ENCODE results near the gene TMEM121B. TPM values are rescaled to one million over a fixed set of nuclear protein-coding genes. Genes with fewer than 3 reads are reported as not detected.

TMEM121B gene
- polyA plus RNA-seq, 1 donor = 1.0 TPM

DNA sequence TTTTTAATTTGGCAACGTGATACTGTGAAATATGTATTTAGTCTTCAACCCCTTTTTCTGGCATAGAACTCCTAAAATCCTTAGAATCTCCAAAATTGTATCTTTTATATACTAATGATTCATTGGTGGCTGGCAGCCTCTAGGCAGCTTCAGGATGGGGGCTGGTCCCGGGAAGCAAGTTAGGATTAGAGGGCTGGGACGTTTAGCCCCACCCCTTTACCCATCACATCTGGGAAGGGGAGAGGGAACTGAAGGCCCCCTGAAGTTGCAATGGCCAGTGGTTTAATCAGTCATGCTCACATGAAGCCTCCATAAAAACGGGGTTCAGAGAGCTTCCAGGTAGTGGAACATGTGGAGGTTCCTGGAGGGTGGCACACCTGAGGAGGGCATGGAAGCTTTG, 29.3 kb downstream of the TMEM121B start:
- no peak for DNase-seq

DNA sequence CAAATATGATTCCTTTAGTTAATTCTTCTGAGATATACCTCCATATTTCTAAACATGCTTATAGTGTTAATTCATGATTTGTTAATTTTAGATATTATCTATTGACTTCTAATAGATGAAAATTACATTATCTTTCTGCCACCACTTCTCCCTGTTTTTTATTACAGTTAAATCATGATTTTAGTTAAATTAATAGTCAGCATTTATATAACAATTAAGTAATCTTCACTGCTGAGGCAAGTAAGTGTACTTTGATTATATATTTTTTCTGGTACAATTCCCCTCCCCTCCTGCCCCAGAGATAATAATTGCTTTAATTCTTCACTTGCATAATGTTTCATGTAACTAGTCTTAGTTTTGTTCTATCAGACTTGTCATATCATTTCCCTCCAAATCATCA, 30.6 kb downstream of the TMEM121B start:
- DNase-seq = no peak

DNA sequence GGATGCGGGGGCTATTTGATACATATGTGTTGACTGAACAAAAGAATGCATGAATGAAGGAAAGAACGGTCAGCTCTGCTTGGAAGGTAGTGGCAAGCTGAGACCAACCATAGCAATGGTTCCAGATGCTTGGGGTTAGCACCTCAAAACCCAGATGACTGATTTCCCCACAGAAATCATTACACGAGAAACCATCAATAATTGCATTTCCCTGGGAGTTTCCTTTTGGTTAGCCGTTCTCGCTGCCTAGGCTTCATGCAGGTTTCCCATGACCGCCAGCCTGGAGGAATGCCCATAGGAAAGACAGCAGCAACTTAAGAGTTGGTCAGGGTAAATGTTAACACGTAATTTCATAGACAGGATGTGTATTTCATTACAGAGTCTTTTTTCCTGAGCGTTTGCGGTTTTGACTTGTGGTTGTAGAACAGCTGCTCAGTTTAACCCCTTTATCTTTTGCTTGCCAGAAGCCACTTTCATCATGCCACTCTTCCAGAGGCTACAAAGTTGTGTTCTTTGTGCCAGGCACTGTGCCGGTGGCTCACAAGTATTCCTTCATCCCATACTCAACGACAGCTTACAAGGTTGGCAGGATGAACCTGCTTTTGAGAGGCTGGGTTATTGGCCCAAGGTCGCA, 33.5 kb downstream of the TMEM121B start:
- DNase-seq = no peak

DNA sequence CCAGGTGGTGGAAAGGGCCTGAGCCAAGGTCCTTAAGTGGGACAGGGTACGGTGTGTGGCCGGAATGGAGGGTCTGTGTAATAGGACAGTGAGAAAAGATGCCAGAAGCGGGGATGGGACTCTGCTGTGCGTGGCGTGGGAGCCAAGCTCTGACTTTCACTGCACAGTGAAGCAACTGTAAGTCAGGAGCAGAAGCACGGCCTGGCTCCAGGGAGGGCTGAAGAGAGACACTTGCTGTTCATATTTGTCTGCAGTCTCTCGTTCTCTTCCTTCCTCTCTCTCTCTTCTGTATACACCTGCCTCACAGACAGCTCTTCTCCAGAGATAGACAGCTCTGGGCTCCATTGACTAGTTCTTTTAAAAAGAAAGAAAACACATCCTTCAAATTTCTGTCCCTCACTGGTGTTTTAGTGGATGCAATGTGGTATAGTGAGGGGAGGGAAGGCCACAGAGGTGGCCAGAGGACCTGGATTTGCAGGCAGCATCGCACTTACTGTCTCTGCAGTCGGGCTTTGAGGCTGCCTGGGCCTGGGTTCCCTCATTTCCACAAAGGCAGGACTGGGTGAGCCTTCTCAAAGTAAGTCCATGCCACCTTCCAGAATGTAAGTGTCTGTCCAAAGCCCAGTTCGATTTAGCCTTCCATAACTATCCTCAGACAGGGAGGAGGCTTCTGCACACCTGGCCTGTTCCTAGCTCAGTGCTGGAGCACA, 34.2 kb downstream of the TMEM121B start:
- no peak for DNase-seq

DNA sequence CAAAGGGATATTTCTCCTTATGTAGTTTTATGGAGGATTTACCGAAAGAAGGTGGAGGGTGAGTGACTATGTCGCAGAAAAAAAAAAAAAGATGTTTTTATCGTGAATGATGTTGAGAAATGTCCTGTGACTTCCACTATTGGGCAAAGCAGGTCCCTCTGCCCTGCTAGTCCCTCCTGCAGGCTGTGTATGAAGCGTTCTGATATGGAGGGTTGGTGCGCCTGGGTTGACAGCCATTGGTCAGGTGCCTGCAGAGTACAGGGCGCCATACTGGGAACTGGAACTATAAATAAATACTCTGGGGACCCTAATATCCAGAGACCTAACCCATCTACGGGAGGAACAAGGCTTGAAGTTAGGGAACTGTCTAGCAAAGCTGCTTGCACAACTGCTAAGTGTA, 34.9 kb downstream of the TMEM121B start:
- DNase-seq = no peak

DNA sequence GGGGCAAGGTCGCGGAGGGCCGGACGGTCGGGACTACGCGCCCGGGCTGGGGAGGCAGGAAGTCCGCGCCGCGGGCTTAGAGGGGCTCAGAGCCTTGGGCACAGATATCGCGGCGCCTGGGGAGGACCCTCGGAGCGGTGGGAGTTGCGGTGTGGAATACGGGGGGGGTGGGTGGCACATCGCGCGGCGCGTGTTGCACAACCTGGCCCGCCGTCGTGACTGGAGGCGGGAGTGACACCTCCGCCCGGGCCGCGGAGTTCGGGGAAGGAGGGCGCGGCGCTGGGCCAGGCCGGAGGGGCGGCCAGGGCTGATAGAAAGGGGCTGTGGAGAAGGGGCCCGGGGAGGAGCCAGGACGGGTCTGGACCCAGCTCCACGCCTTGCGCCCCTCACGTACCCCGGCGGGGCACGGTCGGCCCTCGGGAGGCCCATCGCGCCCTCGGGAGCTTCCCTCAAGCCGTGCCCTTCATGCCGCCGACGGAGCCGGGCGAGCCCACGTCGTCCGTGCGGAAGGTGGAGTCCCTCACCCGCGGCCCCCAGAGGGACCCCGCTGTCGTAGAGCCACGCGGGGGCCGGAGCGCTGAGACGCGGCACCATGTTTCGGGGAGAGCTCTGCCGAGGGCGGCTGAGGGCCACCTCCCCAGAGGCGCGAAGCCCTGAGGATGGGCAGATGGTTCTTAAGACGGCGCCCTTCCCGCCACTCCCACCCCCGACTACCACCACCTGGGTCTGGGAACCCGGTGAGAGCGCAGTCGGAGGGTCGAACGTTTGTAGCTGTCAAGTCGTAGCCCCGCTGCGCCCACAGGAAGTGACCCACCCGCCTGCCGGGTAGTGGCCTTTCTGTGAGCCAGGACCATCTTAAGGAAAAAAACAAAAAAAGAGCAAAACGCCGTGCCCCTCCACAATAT, 35.6 kb downstream of the TMEM121B start:
- no peak for DNase-seq

DNA sequence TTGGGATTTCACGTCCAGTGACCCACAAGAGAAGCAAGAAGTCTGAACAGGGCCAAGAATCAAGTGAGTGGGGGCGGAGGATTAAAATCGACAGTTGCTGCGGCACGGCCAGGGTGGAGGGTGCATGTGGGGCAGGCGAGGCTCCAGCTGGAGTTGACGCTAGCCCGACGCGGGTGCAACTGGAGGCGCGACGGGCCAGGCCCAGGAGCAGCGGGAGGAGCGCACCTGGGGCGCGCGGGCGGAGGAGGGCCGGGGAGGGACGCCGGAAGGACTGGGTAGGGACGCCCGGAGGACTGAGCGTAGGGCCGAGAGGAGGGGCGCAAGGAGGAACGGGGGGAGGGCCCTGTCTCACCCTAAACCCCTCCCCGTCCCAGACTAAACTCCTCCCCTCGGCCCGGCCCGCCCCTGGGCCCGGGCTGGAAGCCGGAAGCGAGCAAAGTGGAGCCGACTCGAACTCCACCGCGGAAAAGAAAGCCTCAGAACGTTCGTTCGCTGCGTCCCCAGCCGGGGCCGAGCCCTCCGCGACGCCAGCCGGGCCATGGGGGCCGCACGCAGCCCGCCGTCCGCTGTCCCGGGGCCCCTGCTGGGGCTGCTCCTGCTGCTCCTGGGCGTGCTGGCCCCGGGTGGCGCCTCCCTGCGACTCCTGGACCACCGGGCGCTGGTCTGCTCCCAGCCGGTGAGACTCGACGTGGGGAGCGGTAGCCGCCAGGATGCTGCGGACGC, 36.4 kb downstream of the TMEM121B start, which contains the start of gene IL17RA:
Gene IL17RA (plus strand): TSS at position 447 of the 723 bp plus-strand sequence. CDS start 92 bp downstream, at position 539.
- DNase-seq = peak; percentile 83

DNA sequence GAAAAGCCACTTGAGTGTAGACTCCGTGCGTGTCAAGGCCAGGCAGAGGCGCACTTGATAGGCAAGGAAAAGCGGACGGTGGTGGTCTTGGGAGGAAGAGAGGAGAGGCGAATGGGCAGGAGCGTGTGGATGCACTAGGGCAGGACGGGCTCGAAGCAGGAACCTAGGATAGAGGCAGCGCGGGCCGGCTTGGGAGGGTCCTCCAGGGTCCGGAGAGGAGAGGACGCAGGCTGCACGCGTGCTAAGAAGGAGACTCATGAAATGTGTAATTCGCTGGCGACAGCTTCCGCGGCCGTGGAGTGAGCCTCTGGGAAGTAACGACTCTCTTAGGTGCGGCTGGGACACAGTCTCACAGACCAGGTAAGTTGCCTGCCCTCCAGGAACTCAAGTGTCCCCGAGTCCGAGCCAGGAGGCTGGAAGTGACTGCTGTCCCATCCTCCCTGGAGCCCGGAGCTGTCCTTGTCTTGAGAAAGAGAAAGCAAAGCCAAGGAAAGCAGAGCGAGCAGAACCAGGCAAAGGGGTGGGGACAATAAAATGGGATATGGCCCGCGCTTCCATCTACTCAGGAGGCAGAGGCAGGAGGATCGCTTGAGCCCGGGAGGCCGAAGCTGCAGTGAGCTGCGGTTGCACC, 37.2 kb downstream of the TMEM121B start:
- DNase-seq = no peak

DNA sequence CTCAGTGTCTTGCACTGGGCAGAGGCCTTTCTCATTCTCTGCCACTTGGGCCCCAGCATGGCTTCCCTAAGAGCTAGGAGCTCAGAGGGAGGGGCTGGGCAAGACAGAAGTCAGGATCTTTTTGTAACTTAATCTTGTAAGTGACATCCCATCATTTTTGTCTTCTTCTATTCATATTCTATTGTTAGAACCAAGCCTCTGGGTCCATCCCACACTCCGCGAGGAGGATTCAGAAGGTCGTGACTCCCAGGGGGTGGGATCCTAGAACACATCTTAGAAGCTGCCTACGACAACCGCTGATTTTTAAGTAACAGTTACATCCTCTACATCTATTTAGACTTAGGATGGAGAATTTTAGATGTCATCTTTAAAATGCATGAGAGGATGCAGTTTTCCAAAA, 37.9 kb downstream of the TMEM121B start:
- DNase-seq = no peak

DNA sequence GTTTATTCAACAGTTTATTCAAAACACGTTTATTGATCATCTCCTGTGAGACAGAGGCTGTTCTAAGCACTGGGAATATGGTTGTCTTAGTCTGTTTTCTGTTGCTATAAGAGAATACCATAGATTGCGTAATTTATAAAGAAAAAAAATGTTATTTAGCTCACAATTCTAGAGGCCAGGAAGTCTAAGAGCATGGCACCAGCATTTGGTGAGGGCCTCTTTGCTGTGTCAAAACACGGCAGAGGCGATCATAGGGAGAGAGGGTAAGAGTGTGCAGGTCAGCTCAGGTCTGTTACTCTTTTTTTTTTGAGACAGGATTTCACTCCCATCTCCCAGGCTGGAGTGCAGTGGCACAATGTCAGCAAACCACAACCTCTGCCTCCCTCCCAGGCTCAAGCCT, 41.6 kb downstream of the TMEM121B start:
- no peak for DNase-seq

DNA sequence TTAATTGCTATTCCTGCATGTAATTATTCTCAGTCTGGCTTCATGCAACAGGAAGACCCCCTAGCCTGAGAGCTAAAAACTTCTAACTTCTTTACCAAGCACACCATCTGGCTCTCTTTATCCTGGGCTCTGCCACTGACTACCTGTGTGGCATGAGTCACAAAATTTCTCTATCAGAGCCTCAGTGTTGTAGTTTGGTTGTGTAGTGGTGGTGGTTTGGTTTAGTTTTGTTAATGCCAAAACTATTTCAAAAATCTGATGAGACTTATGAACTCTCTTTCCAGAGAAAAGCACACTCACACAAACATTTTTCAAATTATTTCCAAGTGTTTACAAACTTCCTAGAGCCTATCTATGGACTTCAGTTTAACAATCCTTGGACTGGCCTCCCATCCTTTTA, 43.9 kb downstream of the TMEM121B start:
- DNase-seq = no peak

DNA sequence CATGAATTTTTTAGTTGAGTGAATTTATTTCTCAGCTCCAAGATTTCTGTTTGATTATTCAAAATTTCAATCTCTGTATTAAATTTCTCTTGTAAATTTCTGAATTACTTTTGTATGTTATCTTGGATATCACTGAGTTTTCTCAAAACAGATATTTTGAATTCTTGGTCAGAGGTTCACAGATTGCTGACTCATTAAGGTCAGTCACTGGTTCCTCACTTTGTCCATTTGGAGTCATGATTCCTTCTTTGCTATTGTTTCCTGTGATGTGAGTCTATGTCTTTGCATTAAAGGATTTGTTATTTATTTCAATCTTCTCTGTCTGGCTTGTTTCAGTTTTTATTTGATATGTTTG, 46.5 kb downstream of the TMEM121B start:
- no peak for DNase-seq

DNA sequence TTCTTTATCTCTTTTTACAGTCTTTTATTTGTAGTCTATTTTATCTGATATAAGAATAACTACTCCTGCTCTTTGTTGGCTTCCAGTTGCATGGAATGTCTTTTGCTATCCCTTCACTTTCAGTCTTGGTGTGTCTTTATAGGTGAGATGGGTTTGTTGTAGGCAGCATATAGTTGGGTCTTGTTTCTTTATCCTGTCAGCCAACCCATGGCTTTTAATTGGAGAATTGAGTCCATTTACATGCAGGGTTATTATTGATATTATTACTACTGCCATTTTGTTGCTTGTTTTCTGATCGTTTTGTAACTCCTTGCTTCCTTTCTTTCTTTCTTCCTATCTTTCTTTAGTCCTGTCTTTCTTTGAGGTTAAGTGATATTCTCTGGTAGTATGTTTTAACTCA, 48.3 kb downstream of the TMEM121B start:
- no peak for DNase-seq

Other genes starting within 250 kb of the TMEM121B start
- gene GAB4, start 113.1 kb downstream of the TMEM121B start, polyA plus RNA-seq (ENCODE audit: insufficient read length) = not detected
- 5.2 TPM for gene IL17RA, start 36.4 kb downstream of the TMEM121B start, polyA plus RNA-seq (ENCODE audit: insufficient read length)
- 33.6 TPM for gene HDHD5, start 37.9 kb upstream of the TMEM121B start, polyA plus RNA-seq (ENCODE audit: insufficient read length)
- 23.7 TPM for gene ADA2, start 98.1 kb upstream of the TMEM121B start, polyA plus RNA-seq (ENCODE audit: insufficient read length)
- gene CECR2, start 248.1 kb upstream of the TMEM121B start, polyA plus RNA-seq (ENCODE audit: insufficient read length) = 23.2 TPM